Common myeloid progenitor, CD34-positive (primary cell): ENCODE results near the gene BRD1.
"Not testable (repeated sequence)": the region's sequence is repeated elsewhere in the genome, so short reads cannot be mapped to it uniquely, and the experiment has no call there.

Experiments used
- CTCF ChIA-PET: fragments of 350-600 bp; sonication (Branson Sonifier 250); formaldehyde crosslinking; loops from one replicate; lab custom pipeline; 2021; ENCODE audit warnings: antibody characterized with exemption; lab: Charles Lee
- POLR2A ChIA-PET: fragments of 350-600 bp; sonication (Branson Sonifier 250); formaldehyde crosslinking; loops from one replicate; lab custom pipeline; 2021; ENCODE audit warnings: antibody characterized with exemption; lab: Charles Lee
- DNase-seq, 3 donors: peaks; one replicate each; pipeline versions ENCODE4 v3.0.0 to v3.0.0-alpha.2; 2013
- H3K27ac ChIP-seq, 2 experiments: 1 replicate in 1 of 2; 2 replicates in 1 of 2; pipeline ENCODE4 v1.7.0; 2013; ENCODE audit warnings: inconsistent platforms in 2 of 2, low read length in 2 of 2, mild to moderate bottlenecking in 2 of 2, low read depth in 1 of 2, moderate library complexity in 1 of 2; ENCODE audit not compliant: severe bottlenecking in 2 of 2, insufficient read depth in 1 of 2, poor library complexity in 1 of 2
- H3K27me3 ChIP-seq, 5 experiments: replicated peaks in 2 of 5; 1 replicate in 3 of 5; 2 replicates in 2 of 5; pipeline versions ENCODE4 v1.6.1 to v1.7.0; 2013; ENCODE audit warnings: low read length in 4 of 5, mild to moderate bottlenecking in 2 of 5, moderate library complexity in 2 of 5, inconsistent platforms in 1 of 5; ENCODE audit not compliant: insufficient read depth in 5 of 5, control insufficient read depth in 4 of 5
- H3K36me3 ChIP-seq, 4 experiments: 1 replicate in 2 of 4; 2 replicates in 2 of 4; pipeline versions ENCODE4 v1.6.1 to v1.7.0; 2013; ENCODE audit warnings: low read length in 3 of 4, control low read depth in 1 of 4, mild to moderate bottlenecking in 1 of 4; ENCODE audit not compliant: control insufficient read depth in 4 of 4, insufficient read depth in 4 of 4
- H3K4me1 ChIP-seq, 4 experiments: 1 replicate in 3 of 4; 2 replicates in 1 of 4; pipeline versions ENCODE4 v1.6.1 to v1.7.1; 2013; ENCODE audit warnings: low read length in 3 of 4, mild to moderate bottlenecking in 3 of 4, control low read depth in 1 of 4, inconsistent platforms in 1 of 4, moderate library complexity in 1 of 4; ENCODE audit not compliant: control insufficient read depth in 4 of 4, insufficient read depth in 4 of 4; ENCODE audit errors: control extremely low read depth in 1 of 4
- H3K4me3 ChIP-seq, 7 experiments: 1 replicate in 4 of 7; 2 replicates in 3 of 7; pipeline versions ENCODE4 v1.5.1 to v1.7.0; 2013; ENCODE audit warnings: mild to moderate bottlenecking in 7 of 7, low read length in 6 of 7, moderate library complexity in 6 of 7, inconsistent platforms in 2 of 7, low read depth in 2 of 7, control low read depth in 1 of 7; ENCODE audit not compliant: insufficient read depth in 4 of 7, control insufficient read depth in 1 of 7; ENCODE audit errors: extremely low read depth in 1 of 7
- H3K9me3 ChIP-seq, 5 experiments: 1 replicate in 4 of 5; 2 replicates in 1 of 5; pipeline versions ENCODE4 v1.6.1 to v1.7.1; 2013; ENCODE audit warnings: low read length in 4 of 5, mild to moderate bottlenecking in 2 of 5, inconsistent platforms in 1 of 5, low read depth in 1 of 5, moderate library complexity in 1 of 5; ENCODE audit not compliant: control insufficient read depth in 4 of 5, insufficient read depth in 2 of 5; ENCODE audit errors: control extremely low read depth in 1 of 5
- WGBS: methylation state at CpG from one replicate; pipeline ENCODE4 v1.1.5; 2013; ENCODE audit not compliant: insufficient coverage; 5-methylcytosine and 5-hydroxymethylcytosine counted together

Gene BRD1

GRCh38 chr22:49763696-49764095, 64.0 kb downstream of the BRD1 start:
- no peak overlapping the region for H3K27ac ChIP-seq
- H3K4me1 ChIP-seq, result peaks cover 0 to 13% (median 10%) of the 10 kb centered on the region in 4 experiments
- CTCF ChIA-PET, result no interaction called here
- H3K4me3 ChIP-seq, result no peak overlapping the region
- DNase-seq, result no peak
- no peaks in the 10 kb centered on the region for H3K27me3 ChIP-seq
- H3K36me3 ChIP-seq, result no peaks in the 10 kb centered on the region
- POLR2A ChIA-PET, result interaction anchor here (0.5 kb wide), 1 partner anchor 273 kb away, joined by 3 read pairs; no protein-coding TSS in a partner anchor
- WGBS, result 83% methylated on average over 12 of the region's 13 CpGs
- H3K9me3 ChIP-seq, result peaks cover 0 to 16% (median 10%) of the 10 kb centered on the region in 5 experiments

GRCh38 chr22:49763138-49763537, 64.5 kb downstream of the BRD1 start:
- Histone ChIP-seq H3K27me3 (no peaks in the 10 kb centered on the region), H3K4me1 (peaks cover 0 to 13% (median 10%) of the 10 kb centered on the region in 4 experiments), H3K27ac (no peak overlapping the region), H3K9me3 (peaks cover 0 to 16% (median 10%) of the 10 kb centered on the region in 5 experiments), H3K4me3 (no peak overlapping the region), H3K36me3 (no peaks in the 10 kb centered on the region)
- POLR2A ChIA-PET, result interaction anchor here (0.5 kb wide), 1 partner anchor 274 kb away, joined by 3 read pairs; no protein-coding TSS in a partner anchor
- 97% methylated on average over 12 of the region's 13 CpGs for WGBS
- CTCF ChIA-PET, result no interaction called here
- no peak for DNase-seq

- Histone ChIP-seq H3K4me1 (peaks cover 0 to 13% (median 10%) of the 10 kb centered on the region in 4 experiments), H3K9me3 (peaks cover 0 to 16% (median 10%) of the 10 kb centered on the region in 5 experiments)
- DNase-seq, H3K4me3 ChIP-seq, POLR2A ChIA-PET, H3K27me3 ChIP-seq, H3K36me3 ChIP-seq, H3K27ac ChIP-seq: not testable (repeated sequence)
- 97% methylated on average over 5 of the region's 7 CpGs for WGBS
- CTCF ChIA-PET, result interaction anchor here (1.5 kb wide), 1 partner anchor 58 kb away, joined by 3 read pairs; no protein-coding TSS in a partner anchor
Observed at GRCh38 chr22:49762571-49762970, 65.1 kb downstream of the BRD1 start.

GRCh38 chr22:49761836-49762235, 65.8 kb downstream of the BRD1 start:
- Histone ChIP-seq H3K4me1 (peaks cover 0 to 13% (median 11%) of the 10 kb centered on the region in 4 experiments), H3K27ac (no peak overlapping the region), H3K27me3 (no peaks in the 10 kb centered on the region), H3K36me3 (no peaks in the 10 kb centered on the region), H3K4me3 (no peak overlapping the region), H3K9me3 (peaks cover 0 to 12% (median 10%) of the 10 kb centered on the region in 5 experiments)
- no peak for DNase-seq
- ChIA-PET CTCF (interaction anchor here (1.3 to 1.6 kb wide), 3 partner anchors 13 to 59 kb away, joined by 3 to 4 read pairs (median 3); no protein-coding TSS in a partner anchor), POLR2A (interaction anchor here (0.6 kb wide), 1 partner anchor 14 kb away, joined by 3 read pairs; no protein-coding TSS in a partner anchor)
- WGBS, result 100% methylated on average over 1 of the region's 7 CpGs

GRCh38 chr22:49760630-49761571, 66.8 kb downstream of the BRD1 start:
- Histone ChIP-seq H3K27me3 (no peaks in the 10 kb centered on the region), H3K27ac (no peak overlapping the region), H3K36me3 (no peaks in the 10 kb centered on the region), H3K9me3 (peaks cover 0 to 7% (median 3%) of the 10 kb centered on the region in 5 experiments), H3K4me1 (peaks cover 0 to 19% (median 11%) of the 10 kb centered on the region in 4 experiments), H3K4me3 (no peak overlapping the region)
- whole genome bisulfite sequencing, result 73% methylated on average over 13 of the region's 13 CpGs
- ChIA-PET CTCF (interaction anchor here (0.7 to 1.6 kb wide), 4 partner anchors 12 to 60 kb away, joined by 3 to 4 read pairs (median 3); no protein-coding TSS in a partner anchor), POLR2A (interaction anchor here (0.6 kb wide), 2 partner anchors 13 to 29 kb away, joined by 3 read pairs; no protein-coding TSS in a partner anchor)
- DNase-seq, result peak in 2 of 3 donors; percentile 67 to 70

- H3K27me3 ChIP-seq, result no peaks in the 10 kb centered on the region
- POLR2A ChIA-PET, result no interaction called here
- no peaks in the 10 kb centered on the region for H3K36me3 ChIP-seq
- 82% methylated on average over 2 of the region's 5 CpGs for WGBS
- no peak for DNase-seq
- H3K4me1 ChIP-seq, result peaks cover 0 to 19% (median 11%) of the 10 kb centered on the region in 4 experiments
- H3K4me3 ChIP-seq, result no peak overlapping the region
- no peak overlapping the region for H3K27ac ChIP-seq
- H3K9me3 ChIP-seq, result peaks cover 0 to 6% (median 0%) of the 10 kb centered on the region in 5 experiments
- CTCF ChIA-PET, result interaction anchor here (0.7 kb wide), 1 partner anchor 15 kb away, joined by 3 read pairs; no protein-coding TSS in a partner anchor
Observed at GRCh38 chr22:49760280-49760629, 67.4 kb downstream of the BRD1 start.
